Effector memory CD4-positive, alpha-beta T cell (primary cell): ENCODE measurements around the gene FHL3.

Experiments
- DNase-seq, 3 donors: peaks; one replicate each; pipeline ENCODE4 v3.0.0-alpha.2; 2020
- H3K27ac ChIP-seq: 2 replicates; pipeline ENCODE4 v1.7.0; 2013; ENCODE audit warnings: mild to moderate bottlenecking, low read length, moderate library complexity; ENCODE audit not compliant: insufficient read depth, poor library complexity, severe bottlenecking
- H3K27me3 ChIP-seq: replicated peaks from 2 replicates; pipeline ENCODE4 v1.7.0; 2013; ENCODE audit warnings: mild to moderate bottlenecking, low read length; ENCODE audit not compliant: insufficient read depth, control insufficient read depth, poor library complexity, severe bottlenecking
- H3K36me3 ChIP-seq: 2 replicates; pipeline ENCODE4 v1.7.0; 2013; ENCODE audit warnings: mild to moderate bottlenecking, low read length, moderate library complexity; ENCODE audit not compliant: control insufficient read depth, insufficient read depth
- H3K4me1 ChIP-seq: 2 replicates; pipeline ENCODE4 v1.7.0; 2013; ENCODE audit warnings: low read length, mild to moderate bottlenecking; ENCODE audit not compliant: control insufficient read depth, insufficient read depth, poor library complexity, severe bottlenecking
- H3K4me3 ChIP-seq: 2 replicates; pipeline ENCODE4 v1.7.0; 2013; ENCODE audit warnings: low read length, low read depth, mild to moderate bottlenecking; ENCODE audit not compliant: insufficient read depth, poor library complexity, severe bottlenecking
- H3K9me3 ChIP-seq: 2 replicates; pipeline ENCODE4 v1.7.0; 2013; ENCODE audit warnings: mild to moderate bottlenecking, low read length, moderate library complexity; ENCODE audit not compliant: control insufficient read depth

Gene FHL3

DNA sequence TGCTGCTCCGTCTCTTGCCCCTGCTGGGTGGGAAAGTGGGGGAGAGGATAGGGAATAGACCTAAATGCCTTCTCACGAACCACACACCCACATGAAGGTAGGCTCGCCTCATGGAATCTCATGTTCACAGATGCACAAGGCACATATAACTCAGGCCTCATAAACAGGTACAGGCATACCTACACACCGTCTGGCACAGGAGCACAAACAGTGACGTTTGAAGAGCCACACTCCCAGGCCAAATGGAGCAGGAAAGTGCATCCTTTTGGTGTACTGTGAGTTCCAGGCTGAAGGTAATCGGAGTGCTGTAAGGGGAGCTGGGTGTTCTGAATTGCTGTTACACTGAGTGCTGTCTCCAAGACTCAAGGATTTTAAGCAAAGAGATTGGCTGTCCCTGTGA lies 20.4 kb upstream of the FHL3 start:
- Histone ChIP-seq H3K4me1 (peaks cover 12% of the 10 kb centered on the region), H3K4me3 (no peak overlapping the region), H3K27ac (no peak overlapping the region), H3K36me3 (peaks cover 39% of the 10 kb centered on the region), H3K9me3 (no peaks in the 10 kb centered on the region), H3K27me3 (no peaks in the 10 kb centered on the region)
- no peak for DNase-seq

DNA sequence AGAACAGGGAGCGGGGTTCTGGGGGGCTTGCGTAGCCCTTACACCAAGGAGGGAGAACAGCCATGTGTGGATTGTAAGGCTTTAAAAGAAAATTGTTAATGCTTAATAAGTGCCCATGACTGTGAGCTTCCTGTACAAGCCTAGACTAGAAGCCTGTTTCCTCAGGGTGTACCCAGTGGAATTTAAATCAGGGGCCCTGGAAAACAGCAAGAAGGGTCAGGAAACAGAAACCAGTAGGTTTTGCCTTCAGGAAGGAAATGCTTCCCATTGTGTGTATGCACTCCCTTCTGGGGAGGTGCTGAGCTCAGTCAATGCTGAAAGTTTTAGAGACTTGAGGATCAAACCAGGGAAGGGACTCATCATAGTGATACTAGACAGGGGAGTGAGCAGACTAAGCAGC lies 19.9 kb upstream of the FHL3 start:
- DNase-seq = no peak
- Histone ChIP-seq H3K4me3 (no peak overlapping the region), H3K9me3 (no peaks in the 10 kb centered on the region), H3K4me1 (peaks cover 8% of the 10 kb centered on the region), H3K36me3 (peaks cover 41% of the 10 kb centered on the region), H3K27ac (no peak overlapping the region), H3K27me3 (no peaks in the 10 kb centered on the region)

DNA sequence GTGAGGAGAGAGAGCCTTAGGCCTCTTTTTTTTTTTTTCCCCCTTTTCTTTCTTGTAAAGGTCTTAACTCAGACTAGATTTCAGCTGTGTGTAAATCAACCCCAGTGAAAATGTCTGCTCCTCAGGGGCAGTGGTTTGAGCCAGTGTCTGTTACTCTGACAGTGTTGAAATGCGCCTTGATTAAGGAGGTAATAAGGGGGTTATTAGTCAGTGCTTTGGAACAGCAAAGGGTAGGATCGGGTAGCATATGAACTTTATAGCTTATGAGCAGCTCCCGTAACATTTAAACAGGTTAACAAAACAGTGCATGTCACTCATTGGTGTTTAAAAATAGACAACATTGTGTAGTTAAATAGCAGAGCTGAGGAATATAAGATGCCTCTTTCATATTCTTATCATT lies 17.5 kb upstream of the FHL3 start:
- no peak overlapping the region for H3K4me3 ChIP-seq
- H3K4me1 ChIP-seq = no peaks in the 10 kb centered on the region
- peaks cover 57% of the 10 kb centered on the region for H3K36me3 ChIP-seq
- H3K27me3 ChIP-seq = no peaks in the 10 kb centered on the region
- no peak overlapping the region for H3K27ac ChIP-seq
- no peak for DNase-seq
- no peaks in the 10 kb centered on the region for H3K9me3 ChIP-seq

DNA sequence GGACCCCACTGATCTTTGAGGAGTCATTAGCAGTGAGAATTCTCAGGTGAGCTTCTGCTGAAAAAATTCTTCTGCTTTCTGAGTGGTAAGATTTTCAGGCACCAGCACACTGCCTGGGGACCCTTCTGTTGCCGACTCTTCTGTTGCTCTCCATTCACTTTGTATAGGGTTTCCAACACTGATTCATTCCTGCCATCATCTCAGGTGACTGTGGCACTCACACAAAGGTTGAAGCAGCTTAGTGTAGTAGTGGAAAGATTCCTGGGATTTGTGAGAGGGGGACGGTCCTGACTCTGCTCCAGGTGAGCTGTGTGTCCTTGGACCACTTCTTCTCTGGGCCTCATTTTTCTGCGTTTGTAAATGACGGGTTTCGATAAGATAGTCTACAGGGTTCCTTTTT lies 16.7 kb upstream of the FHL3 start:
- DNase-seq = no peak
- no peaks in the 10 kb centered on the region for H3K9me3 ChIP-seq
- H3K27me3 ChIP-seq = no peaks in the 10 kb centered on the region
- no peak overlapping the region for H3K27ac ChIP-seq
- H3K4me1 ChIP-seq = no peaks in the 10 kb centered on the region
- H3K36me3 ChIP-seq = peaks cover 65% of the 10 kb centered on the region
- no peak overlapping the region for H3K4me3 ChIP-seq

DNA sequence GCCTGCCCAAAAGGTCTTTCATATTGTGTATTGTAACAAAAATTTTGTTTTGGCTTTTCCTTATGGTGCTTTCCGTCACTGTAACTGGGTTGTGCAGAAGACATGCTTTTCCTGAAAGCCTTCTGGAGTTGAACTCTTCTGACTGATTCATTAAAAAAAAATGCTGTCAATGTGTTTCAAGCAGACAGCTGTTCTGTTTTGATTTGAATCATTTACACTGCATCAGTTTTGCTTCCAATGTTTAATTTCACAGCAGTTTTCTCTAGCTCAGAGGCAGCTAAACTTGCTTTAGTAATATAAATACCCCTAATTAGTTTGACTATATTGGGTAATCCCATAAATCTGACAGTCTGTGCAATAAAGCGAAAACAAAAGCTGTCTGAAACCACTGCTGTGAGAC lies 15.1 kb upstream of the FHL3 start:
- H3K36me3 ChIP-seq = peaks cover 65% of the 10 kb centered on the region
- no peak overlapping the region for H3K27ac ChIP-seq
- H3K4me3 ChIP-seq = no peak overlapping the region
- DNase-seq = no peak
- H3K4me1 ChIP-seq = no peaks in the 10 kb centered on the region
- H3K9me3 ChIP-seq = no peaks in the 10 kb centered on the region
- no peaks in the 10 kb centered on the region for H3K27me3 ChIP-seq

DNA sequence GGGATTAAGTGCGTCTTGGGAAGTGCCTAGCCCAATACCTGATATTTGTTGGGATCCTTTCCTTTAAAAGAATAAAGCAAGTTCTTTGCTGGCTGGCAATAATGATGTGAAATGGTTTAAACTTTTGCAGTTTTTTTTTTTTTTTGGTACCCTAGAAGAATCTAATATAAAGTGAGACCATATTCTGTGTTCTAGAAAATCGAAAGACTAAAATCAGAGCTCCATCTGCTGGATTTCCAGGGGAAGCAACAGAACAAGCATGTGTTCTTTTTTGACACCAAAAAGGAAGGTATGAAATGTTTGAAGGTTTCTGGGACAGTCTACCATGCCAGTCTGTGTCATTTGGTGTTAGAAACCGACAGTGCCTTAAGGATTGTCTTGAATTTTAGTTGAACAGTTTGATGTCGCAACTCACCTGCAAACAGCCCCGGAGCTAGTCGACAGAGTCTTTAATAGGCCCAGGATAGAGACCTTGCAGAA lies 13.6 kb upstream of the FHL3 start:
- DNase-seq = no peak
- no peaks in the 10 kb centered on the region for H3K4me1 ChIP-seq
- H3K27me3 ChIP-seq = no peaks in the 10 kb centered on the region
- H3K4me3 ChIP-seq = no peak overlapping the region
- peaks cover 53% of the 10 kb centered on the region for H3K36me3 ChIP-seq
- no peak overlapping the region for H3K27ac ChIP-seq
- no peaks in the 10 kb centered on the region for H3K9me3 ChIP-seq

DNA sequence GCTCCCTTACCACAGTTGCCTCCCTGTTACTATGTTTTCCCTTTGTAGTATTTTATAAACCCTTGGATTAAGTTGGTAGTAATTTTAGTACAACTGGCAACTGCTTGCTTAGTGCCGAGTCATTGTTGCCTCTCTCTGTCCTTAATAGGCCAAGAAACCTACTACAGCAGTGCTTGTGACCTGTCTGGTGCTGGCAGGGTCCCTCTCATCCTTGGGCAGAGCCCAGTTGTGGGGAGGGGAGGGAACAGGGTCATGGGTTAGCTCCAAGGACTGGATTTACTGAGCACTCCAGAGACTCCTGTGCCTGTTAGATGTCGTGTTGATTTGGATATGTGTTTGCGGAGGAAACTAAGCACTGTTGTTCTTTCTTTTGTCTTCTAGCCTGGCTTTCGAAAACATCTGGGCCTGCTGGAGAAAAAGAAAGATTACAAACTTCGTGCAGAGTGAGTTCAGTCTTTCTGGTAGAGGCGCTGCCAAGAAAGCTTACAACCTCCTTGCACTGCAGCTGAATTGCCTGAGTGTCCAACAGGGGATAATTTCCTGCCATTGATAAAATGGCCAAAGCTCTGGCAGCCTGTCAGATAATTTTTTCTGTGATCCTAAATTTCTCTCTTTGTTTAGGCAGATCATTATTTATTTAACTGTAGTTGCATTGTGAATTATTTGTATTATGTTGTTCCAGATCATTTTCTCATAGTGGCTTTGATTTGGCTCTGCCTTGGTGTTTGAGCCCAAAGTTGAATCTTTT lies 10.8 kb upstream of the FHL3 start:
- H3K4me1 ChIP-seq = peaks cover 8% of the 10 kb centered on the region
- H3K27me3 ChIP-seq = no peaks in the 10 kb centered on the region
- H3K27ac ChIP-seq = no peak overlapping the region
- H3K4me3 ChIP-seq = no peak overlapping the region
- peaks cover 37% of the 10 kb centered on the region for H3K36me3 ChIP-seq
- H3K9me3 ChIP-seq = no peaks in the 10 kb centered on the region
- DNase-seq = no peak

DNA sequence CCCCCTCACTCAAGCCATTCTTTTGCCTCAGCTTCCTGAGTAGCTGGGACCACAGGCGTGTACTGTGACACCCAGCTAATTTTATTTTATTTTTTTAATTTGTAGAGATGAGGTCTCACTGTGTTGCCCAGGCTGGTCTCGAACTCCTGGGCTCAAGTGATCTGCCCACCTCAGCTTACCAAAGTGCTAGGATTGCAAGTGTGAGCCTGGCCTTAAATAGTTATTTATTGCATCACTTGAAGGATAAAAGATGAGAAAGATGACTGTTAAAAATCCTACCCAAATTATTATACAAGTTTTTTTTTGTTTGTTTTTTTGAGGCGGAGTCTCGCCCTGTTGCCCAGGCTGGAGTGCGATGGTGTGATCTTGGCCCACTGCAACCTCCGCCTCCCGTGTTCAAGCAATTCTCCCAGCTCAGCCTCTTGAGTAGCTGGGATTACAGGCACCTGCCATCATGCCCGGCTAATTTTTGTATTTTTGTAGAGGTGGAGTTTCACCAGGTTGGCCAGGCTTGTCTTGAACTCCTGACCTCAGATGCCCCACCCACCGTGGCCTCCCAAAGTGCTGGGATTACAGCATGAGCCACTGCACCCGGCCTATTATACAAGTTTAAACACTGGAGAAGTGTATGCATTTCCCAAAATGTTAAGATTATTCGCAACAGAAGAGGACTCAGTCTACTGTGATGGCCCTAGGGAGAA lies 9.6 kb upstream of the FHL3 start:
- peaks cover 8% of the 10 kb centered on the region for H3K4me1 ChIP-seq
- no peak for DNase-seq
- no peak overlapping the region for H3K27ac ChIP-seq
- no peaks in the 10 kb centered on the region for H3K9me3 ChIP-seq
- peaks cover 30% of the 10 kb centered on the region for H3K36me3 ChIP-seq
- no peak overlapping the region for H3K4me3 ChIP-seq
- no peaks in the 10 kb centered on the region for H3K27me3 ChIP-seq

DNA sequence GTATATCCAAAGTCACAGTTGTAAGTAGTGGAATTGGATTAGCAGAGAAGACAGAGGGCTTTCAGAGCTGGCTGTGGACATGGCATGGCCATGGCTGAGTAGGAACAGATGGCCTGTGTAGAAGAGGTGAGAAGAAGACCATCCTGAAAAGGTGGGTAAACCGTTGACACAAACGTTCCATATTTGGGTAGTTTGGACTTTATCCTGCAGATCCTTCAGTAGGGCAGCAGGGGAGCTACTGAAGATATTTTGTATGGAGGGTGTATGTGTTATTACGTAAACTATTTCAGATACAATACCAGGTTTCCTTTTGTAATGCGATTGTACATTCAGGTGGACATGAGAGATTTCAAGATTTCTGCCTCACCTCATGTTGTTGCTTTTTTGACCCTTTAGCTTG lies 8.9 kb upstream of the FHL3 start:
- no peak overlapping the region for H3K4me3 ChIP-seq
- no peak overlapping the region for H3K27ac ChIP-seq
- no peaks in the 10 kb centered on the region for H3K27me3 ChIP-seq
- H3K9me3 ChIP-seq = no peaks in the 10 kb centered on the region
- no peak for DNase-seq
- peaks cover 26% of the 10 kb centered on the region for H3K36me3 ChIP-seq
- peaks cover 8% of the 10 kb centered on the region for H3K4me1 ChIP-seq

DNA sequence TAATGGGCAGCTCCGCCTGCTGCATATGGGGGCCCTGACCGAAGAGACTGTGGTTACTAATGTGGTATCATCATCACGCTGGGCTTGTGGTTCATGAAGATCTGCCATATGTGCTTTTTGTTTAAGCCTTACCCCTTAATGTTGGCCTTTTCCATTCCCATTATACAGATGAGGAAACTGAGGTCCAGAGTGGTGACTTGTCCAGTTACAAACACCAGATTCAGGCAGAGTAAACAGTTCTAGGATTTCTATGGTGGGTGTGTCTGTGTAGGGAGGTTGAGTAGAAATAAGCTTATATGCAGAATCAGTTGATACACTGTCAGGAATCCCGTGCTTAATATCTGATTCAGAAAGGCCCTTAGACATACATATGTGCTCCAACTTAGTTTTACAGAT lies 7.9 kb upstream of the FHL3 start:
- no peak for DNase-seq
- Histone ChIP-seq H3K9me3 (no peaks in the 10 kb centered on the region), H3K27me3 (no peaks in the 10 kb centered on the region), H3K27ac (peak overlapping the region; percentile 80), H3K36me3 (peaks cover 17% of the 10 kb centered on the region), H3K4me1 (peaks cover 8% of the 10 kb centered on the region), H3K4me3 (peak overlapping the region; percentile 72)
